ENCODE results near the gene TIA1.
"Not testable (repeated sequence)": the region's sequence is repeated elsewhere in the genome, so short reads cannot be mapped to it uniquely, and the experiment has no call there.

Gene TIA1

DNA sequence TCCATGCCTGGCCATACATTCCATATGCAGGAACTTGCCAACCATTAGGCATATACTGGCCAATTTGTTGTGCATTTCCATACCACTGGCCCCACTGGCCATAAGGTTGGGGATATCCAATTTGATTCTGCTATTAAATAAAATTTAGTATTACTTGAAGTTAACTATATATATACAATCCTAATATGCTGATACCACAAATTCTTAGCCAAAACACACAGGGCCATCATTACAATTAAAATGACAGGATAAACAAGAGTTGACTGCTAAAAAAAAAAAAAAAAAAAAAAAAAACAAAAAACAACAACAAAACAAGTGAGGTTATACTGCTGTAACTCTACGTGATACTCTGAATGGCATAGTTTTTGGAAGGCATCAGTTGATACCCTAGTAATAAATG lies 34.1 kb downstream of the TIA1 start:
- DNase-seq, result no peak

DNA sequence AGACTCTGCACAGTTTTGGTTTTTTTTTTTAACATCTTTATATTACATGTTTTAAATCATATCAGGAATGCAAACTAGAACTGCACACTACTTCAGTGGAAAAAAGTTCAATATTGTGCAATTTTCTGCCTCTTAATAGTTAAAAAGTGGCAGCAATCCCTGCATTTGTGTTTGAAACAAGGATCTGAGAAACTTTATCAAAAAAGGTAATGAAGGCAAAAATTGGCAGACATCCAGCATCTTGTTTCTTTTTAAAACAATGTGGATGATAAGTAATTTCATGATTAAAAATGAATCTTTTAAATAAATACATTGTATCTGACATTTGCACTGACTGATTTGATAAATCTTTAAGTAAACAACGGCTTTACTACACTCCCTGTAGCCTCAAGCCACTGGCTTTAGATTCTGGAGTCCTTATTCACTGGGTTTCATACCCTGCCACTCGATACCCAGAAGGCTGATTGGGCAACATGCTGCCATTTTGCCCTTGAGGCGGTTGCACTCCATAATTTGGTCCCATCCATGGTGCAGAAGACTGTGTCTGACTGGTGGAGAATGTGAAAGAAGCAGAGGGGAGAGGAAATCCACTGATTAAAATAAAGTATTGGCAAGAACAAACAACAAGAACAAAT lies 36.0 kb downstream of the TIA1 start:
- DNase-seq, result no peak

DNA sequence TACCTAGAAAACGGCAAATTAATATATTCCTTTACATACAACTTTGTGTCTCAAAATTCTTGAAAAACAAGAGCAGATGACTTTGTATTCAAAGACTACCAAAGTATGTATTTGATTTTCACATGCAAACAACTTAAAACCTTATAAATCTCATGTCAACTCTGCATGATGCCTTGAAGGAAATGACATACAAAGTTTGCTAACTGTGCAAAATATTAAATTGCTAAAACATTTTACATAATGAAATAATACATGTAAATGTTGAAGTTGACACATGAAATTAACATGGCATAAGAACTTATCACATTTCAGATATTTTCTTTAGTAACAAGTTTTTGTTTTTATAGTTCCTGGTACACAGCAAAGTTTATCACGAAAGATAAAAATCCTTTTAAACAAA lies 36.8 kb downstream of the TIA1 start:
- DNase-seq, result no peak

DNA sequence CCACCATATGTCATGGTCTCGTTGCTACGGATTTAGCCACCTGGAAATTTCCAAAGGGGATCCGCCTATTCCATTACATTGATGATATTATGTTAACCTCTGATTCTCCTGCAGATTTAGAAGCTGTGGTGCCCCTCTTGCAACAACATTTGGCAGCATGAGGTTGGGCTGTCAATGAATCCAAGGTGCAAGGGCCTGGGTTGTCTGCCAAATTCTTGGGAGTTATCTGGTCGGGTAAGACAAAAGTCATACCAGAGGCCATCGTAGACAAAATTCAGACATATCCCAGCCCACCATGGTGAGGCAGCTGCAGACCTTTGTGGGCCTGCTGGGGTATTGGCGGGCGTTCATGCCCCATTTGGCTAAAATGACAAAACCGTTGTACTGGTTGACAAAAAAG lies 44.0 kb downstream of the TIA1 start:
- DNase-seq, result no peak

DNA sequence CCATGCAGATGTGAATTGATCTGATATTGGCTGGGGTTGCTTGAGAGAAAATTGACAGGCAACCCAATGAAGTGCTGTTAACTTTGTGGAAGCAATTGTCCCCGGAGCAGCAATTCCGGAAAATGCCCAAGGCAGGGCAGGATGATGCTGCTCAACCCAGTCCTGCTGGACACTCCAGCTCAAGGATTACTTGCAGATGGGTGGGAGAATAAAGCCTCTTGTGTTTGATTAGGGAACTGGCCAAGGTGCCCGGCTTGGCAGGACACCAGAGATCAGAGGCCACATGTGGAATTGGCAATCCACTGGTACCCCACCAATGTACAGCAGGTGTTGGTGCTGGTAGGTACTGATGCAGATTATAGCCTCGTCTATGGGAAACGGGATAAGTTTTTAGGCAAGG lies 45.3 kb downstream of the TIA1 start:
- no peak for DNase-seq

DNA sequence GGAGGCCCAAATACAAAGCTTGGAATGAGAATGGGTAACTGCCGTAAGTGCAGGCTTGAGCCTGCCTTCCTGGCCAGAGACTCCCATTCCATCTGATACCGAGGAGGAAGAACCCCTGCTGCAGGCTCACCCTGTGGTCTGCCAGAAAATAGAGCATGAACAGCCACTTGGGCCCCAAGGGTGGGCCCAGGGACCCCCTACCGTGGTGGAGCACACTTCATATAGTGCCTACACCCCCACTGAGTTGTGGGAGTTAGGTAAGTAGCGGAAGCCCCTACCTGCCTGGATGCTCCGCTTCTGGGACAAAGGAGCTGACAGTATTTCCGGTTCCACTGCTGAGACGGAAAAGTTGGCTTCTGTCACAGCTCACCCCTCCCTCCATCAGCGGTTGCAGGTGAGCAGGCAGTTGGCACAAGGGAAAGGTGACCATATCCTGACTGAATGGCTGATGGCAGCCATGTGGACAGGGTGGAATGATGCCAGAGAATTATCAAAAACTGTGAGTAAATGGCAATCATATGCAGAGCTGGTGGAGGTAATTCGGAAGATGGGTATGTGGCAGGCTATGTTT lies 46.1 kb downstream of the TIA1 start:
- no peak for DNase-seq

DNA sequence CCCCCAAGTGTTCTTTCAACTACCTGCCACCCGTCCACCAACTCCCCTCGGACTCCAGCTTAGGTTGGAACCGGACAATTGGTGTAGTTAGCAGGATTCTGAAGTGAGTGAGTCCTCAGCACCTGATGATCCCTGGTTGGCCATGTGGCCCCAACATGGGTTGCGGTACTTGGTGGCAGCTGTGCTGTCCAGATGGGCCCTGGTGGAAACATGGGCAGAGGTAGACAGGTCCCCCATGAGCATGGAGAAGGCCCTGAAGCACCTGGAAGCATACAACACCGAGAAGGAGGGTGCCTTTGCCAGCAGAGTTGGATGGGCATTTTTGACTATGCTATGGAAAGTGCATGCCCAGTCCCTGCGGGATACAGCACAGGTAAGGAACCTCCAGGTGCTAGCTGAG lies 46.6 kb downstream of the TIA1 start:
- no peak for DNase-seq

DNA sequence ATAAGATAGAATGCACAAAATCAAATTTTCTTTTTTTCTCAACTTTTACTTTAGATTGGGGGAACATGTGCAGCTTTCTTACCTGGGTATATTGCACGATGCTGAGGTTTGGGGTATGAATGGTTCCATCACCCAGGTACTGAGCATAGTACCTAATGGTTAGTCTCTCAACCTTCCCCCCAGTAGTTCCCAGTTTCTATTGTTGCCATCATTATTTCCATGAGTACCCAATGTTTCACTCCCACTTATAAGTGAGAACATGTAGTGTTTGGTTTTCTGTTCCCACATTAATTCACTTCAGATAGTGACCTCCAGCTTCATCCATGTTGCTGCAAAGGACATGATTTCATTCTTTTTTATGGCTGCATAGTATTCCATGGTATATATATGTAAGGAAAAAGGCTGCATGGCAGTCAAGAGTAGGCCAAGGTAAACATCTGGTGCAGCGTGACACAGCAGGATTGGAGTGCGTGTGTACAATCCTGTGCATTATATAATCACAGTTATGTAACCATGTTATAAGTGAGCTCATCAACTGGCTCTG lies 47.1 kb downstream of the TIA1 start:
- DNase-seq, result no peak

DNA sequence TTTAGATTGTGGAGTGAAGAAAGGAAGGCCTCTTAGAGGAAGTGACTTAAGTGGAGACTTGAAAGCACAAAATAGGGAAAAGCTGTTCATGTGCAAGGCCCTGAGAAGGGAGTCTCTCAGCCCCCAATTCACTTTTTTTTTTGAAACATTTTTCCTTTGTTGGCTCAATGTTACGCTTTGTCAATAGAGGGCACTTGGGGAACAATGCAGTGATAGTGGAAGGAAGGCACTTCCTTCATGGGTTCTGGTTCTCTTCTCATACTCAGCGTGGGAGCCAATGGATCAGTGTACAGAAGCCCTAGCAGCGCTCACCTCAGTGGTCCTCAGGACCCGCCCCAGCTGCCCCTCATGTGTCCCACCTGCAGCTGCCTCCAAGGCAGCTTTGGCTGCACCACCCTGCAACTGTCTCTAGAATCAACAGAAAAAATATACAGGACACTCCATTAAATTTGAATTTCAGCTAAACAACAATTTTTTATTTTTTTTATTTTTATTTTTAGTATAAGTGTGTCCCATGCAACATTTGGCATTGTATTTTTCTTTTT lies 49.0 kb downstream of the TIA1 start:
- no peak for DNase-seq

DNA sequence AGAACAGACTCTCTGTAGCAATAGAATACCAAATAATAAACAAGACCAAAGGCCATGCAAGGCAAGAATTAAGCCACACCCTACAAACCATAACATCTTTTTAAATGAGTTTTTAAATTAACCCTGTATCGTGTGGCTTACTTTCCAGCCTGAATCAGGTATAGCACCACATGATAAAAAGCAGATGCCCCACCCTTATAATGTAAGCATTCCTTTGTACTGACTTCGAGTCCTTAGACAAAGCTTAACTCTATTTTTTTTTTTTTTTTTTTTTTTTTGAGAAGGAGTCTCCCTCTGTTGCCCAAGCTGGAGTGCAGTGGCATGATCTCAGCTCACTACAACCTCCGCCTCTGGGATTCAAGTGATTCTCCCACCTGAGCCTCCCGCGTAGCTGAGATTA lies 55.9 kb downstream of the TIA1 start:
- no peak for DNase-seq

DNA sequence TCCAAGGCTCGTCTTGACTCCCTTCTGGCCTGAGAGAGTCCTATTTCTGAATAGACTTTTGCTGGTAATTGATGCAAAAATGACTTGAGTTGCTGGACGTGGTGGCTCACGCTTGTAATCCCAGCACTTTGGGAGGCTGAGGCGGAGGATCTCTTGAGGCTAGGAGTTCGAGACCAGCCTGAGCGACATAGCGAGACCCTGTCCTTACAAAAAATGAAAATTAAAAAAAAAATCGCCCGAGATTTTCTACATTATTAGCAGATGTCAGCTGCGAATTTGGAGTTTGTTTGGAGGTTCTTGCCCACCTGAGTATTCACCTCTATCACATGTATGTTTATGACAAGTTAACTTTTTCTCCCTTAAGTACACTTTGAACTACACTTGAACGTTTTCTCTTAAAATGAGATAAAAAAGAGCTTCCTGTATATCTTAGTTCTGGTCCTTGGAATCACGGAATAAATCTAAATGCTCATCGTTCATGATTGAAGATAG lies 57.1 kb downstream of the TIA1 start:
- DNase-seq, result no peak

DNA sequence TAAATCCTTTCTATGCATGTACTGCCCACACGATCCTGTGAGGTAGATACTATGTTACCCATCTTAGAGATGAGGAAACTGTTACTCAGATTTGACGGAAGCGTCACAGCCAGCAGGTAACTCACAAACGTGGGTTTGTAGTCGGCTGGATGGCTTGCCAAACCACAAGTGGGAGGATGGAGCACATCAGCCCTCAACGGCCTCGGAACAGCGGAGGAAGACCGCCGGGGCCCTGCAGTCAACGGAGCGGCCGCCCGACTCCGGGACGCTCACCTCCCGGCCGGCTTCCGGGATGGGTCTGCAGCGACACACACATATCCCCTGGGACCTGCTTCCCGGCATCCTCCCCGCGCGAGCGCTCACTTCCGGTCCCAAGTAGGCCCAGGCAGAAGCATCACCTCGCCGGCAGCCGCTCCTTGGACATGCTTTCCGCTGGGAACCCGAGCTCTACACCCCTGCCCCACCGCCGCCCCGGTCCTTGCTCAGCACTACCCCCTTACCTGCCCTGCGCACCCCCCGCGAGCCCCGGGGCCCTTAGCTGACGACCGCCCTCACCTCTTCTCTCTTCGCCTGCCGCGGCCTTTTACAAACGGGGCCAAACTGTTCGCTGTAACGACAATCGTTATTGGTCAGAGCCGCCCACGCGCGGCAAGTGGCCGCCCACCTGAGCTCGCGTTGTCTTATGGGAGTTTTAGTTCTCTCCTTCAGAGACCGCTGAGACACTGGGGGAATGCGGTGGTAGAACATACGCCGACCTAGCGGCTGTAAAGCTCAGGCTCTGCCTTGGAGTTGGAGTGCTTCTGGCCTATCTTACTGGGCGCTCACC lies 57.8 kb downstream of the TIA1 start, which contains the start of gene C2orf42:
TSS of gene C2orf42 (minus strand) at position 602 of the 826 bp plus-strand sequence. CDS start 9,034 bp downstream, outside the sequence.
- peak; percentile 97 for DNase-seq

DNA sequence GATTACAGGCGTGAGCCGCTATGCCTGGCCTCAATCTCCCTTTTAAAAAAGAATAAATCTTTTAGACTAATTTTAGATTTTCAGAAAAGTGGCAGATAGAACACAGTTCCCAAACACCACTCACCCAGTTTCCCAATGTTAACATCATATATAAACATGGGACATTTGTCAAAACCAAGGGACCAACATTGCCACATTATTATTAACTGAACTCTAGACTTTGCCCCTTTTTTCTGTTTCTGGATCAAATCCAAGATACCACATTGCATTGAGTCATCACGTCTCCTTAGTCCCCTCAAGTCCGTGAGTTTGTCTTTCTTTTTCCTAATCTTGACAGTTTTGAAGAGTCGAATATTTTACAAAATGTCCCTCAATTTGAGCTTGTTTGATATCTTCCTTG lies 60.0 kb downstream of the TIA1 start:
- no peak for DNase-seq

DNA sequence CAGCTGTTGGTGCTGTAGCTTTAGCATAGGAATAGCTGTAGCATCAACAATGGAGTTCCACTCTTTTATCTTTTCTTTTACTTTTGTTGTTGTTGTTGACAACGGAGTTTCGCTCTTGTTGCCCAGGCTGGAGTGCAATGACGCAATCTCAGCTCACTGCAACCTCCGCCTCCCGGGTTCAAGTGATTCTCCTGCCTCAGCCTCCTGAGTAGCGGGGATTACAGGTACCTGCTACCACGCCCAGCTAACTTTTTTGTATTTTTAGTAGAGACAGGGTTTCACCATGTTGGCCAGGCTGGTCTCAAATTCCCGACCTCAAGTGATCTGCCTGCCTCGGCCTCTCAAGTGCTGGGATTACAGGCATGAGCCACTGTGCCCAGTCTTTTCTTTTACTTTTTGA lies 61.3 kb downstream of the TIA1 start:
- not testable (repeated sequence) for DNase-seq

DNA sequence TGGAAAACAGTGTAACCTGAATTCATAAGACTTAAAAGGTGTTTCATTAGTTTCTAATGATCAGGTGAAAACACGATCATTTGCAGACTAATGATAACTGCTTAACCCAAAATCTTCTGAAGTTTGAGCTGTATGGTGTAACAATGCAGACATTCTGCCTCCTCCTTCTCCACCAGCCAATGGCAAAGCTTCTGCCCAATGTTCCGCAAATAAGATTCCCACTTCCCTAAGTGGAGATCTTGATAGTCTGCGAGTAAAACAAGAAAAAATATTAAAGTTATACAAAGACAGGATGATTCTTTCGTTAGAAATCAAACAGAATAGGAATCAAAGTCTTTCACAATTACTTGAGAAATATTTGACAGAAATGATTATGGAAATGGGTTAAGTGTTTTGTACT lies 65.7 kb downstream of the TIA1 start:
- no peak for DNase-seq

DNA sequence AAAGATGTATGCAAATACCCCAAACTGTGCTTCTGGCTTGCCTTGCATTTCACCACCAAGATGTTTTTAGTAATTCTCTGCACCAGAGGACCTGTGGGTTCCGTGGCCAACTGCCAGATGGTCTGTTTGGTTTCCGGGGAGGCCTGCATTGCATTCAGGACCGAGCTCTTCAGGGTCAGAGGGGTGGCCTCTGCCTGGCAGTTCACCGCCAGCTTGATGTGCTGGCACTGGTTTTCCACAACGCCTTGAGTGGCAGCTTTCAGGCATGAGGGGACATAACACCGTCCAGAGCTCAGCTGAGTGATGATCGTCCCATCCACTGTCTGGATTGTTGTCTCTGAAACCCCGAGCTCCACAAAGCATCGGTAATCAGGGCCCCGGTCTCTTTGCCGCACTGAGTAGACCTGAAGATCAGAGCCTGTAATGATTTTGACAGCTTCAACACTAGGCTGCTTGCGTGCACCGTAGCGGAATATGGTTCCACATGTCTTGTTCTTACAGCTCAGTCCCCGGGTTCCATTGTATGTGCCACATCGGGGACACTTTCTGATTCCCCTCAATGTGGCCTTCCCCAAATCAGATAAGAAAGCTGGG lies 67.0 kb downstream of the TIA1 start:
- no peak for DNase-seq

DNA sequence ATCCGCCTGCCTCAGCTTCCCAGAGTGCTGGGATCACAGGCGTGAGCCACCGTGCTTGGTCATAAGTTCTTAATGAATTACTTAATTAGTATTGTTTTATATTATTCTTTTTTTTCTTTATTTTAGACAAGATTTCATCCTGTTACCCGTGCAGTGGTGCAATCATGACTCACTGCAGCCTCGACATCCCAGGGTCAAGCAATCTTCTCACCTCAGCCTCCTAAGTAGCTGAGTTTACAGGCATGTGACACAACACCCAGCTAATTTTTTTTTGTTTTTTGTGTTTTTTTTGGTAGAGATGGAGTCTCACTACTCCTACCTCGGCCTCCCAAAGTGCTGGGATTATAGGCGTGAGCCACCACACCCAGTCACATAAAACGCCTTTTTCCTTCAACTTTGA lies 74.9 kb downstream of the TIA1 start:
- DNase-seq, result no peak

DNA sequence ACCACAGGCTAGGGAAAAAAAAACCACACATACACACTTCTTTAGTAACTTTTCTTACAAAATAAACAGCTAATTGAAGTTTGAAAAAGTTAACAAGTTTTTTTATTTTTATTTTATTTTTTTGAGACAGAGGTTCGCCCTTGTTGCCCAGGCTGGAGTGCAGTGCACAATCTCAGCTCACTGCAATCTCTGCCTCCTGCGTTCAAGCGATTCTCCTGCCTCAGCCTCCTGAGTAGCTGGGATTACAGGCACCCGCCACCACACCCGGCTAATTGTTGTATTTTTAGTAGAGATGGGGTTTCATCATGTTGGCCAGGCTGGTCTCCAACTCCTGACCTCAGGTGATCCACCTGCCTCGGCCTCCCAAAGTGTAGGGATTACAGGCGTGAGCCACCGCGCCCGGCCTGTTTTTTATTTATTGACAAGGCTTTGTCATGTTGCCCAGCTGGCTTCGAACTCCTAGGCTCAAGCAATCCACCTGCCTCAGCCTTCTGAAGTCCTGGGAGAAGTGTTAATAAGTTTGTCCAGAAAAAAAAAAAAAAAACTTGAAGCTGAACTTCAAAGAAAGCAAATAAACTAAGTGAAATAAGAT lies 78.7 kb downstream of the TIA1 start:
- DNase-seq, result not testable (repeated sequence)

DNA sequence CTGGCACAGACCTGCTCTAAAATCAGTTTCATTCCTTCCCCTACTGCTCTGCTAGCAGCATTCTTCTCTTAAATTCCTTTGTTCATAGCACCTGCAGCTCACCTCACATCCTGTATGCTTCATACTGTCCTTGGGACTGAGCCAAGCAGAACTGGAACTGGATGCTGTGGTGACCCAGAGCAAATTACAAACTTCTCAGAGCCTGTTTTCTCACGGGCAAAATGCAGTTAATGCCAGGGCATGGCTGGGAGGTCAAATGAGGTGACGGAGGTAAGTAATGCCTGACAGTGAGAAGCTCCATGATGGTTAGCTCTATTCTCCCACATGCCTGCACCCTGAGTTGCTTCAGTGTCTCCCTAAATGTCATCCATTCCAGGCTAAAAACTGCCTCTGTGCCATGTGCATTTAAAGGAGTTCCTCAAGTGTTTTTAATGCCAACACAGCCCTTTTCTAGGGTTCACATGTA lies 87.3 kb downstream of the TIA1 start:
- no peak for DNase-seq

DNA sequence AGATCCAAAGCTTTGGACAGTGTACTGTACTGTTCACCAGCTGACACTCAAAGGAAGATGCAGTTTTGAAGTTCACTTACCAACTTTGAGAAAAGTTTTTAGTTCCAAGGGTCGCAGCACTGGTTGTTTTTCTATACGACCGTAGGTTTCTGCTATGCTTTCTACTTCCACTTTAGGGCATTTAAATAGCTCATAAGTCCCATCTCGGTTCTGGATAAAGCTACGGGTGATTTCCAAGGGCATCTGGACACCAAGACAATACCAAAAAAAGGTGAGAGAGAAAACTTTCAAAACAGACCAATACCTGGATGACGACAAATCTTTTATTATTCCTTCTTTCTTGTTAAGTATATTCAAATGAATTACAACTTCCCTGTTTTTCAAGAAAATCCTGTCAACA lies 87.9 kb downstream of the TIA1 start:
- no peak for DNase-seq
